ENCODE data around the gene MYL3. TPM values are rescaled to one million over a fixed set of nuclear protein-coding genes. Genes with fewer than 3 reads are reported as not detected.

Gene MYL3
- total RNA-seq, 1 donor from 2014 or later = not detected

- no peak for DNase-seq (ENCODE audit: low read depth in 2 of 2)
These were observed 2.3 kb upstream of the MYL3 start for GRCh38 chr3:46865546-46865945.

DNA sequence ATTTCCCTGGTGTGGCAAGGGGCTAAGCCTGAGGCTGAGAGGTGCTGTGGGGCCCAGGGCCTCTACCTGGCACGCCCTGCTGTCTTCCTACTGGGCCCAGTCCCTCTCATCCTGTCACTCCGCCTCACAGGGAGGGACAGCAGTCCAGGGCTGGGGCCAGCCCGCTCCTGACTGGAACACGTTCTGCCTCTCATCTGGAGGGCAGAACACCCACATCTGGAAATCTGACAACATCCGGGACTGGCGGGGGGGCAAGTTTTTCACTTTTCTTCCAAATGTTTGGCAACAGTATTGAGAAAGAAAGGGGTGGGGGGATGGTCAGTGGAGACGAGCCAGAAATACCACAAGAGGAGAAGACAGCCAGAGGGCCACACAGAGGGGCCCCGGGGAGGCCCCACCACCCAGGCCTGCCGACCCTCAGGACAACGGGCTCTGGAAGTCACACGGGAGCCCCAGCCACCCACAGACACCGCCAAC, 1.8 kb upstream of the MYL3 start:
- DNase-seq (ENCODE audit: low read depth in 2 of 2) = no peak

DNA sequence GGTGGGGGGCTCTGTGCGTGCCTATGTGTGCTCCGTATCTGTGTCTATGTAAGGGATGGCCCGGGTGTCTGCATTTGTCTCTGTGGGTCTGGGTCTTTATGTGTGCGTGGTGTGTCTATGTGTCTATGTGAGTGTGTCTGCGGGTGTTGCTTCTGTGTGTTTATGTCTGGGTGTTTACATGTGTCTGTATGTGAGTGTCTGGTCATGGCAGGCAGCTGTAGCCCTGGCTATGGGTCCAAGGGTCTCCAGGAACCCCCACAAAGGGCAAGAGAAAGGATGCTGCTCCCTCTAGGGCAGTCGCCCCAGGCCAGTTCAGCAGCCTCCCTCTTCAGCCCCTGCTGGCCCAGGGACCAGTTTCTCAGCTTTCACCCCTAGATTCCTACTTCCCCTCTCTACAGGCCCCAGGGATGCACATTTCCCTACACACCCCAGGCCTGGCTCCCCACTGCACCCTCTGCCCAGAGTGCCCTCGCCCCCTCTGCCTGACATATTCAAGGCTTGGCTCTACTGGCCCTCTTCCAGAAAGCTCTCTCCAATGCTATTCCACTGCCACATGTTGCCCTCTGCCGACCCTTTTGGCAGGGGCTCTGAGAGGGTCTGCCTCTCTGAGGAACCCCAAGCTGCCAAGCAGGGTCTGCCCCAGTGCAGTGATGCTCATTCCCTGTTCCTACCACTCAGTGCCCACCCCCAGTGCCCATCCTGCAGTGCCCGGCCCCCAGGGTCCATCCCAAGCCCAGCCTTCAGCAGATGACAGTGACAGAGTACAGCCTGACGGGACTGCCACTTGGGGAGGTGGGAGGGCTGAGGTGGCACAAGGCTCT, 1.0 kb upstream of the MYL3 start:
- no peak for DNase-seq (ENCODE audit: low read depth in 2 of 2)

DNA sequence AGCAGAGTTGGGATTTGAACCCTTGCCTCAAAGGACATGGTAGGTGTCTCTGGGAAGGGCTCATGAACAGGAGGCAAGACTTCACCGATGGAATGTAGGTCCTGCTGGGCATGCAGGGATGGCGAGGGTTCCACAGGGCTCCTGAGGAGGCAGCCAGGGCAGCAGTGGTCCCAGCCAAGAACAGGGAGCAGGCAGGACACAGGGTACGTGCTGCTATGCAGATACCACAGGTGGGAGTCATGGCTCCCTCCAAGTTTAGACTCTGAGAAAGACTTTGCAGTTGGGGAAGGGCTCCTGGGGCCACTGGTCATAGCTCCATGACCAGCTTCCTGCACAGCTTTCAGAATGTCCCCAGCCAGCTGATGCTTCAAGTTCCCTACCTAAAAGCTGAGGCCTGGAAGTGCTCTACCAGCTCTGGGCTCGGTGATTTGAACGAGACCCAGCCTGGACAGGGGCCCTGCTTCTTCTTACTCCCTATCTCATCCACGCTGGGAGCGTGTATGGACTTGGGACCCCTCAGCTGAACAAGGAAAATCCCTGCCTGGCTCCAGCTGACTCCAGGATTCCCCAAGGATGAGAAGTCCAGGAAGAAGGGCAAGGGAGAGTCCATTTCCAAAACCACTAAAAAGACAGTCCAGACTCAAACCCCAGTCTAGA, 747 bp downstream of the MYL3 start:
- no peak for DNase-seq (ENCODE audit: low read depth in 2 of 2)

DNA sequence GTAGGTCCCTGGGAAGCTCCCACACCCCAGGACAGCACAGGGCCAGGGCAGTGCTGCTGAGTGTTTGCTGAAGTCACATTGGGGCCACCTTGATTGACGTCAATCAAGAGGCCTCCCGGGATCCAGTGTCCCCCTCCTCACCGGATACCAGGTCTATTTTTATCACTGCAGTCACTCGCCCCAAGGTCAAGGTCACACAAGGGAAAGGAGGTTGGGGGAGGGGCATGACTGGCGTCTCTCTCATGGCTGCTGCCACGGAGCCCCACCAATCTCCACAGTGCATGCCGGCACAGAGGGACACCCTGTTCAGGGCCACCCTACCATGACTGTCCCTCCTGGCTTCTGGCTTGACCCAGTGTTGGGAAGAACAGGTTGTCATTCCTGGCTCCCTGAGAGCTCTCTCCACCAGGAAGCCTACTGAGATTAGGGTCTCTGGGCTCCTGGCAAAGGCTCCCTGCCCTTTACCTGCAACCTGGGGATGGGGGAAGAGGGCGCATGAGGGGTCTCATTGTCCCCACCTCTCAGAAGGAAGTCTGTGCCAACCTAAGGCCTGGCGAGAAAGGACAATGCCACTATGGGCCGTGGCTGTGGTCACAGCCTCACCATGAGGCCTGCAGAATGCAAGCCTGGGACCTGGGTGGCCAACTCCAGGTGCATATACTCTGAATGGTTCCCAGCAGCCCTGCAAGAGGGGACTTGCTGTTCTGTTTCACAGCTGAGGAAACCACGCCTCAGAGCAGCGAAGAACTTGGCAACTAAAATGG, 1.5 kb downstream of the MYL3 start:
- no peak for DNase-seq (ENCODE audit: low read depth in 2 of 2)

DNA sequence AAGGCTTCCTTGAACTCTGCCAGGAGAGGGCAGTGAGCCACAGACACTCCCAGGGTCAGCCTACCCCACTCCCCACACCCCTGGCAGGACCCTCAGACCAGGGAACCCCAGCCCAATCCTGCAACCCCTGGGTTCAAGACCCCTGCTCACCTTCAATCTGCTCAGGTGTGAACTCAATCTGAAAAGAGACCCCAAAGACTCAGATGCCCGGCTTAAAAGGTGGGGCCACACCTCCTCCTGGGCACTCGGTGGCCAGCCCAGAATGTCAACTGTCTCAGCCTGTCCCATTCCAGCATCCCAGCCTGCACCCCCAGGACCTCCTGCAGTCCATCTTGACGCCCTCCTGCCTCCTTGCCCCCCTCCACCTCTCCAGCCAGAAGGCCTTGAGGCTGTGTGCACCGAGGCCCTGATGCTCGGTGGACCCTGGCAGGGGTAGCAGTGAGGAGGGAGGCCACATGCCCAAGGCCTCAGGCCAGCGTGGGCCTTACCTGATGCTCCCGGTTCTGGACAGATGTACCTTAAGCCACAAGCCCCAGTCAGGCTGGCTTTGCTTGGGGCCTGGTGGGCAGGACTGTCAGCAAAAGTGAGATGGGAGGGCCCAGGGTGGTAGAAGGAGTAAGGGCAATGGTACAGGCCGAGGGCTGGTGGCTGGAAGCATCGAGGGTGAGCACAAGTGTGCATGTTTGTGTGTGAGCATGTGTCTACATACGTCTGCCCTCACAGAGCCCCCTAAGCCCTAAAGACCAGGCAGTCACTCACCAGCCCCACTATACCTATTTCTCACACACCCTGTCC, 2.2 kb downstream of the MYL3 start:
- no peak for DNase-seq (ENCODE audit: low read depth in 2 of 2)

- peak; percentile 28 to 63 for DNase-seq (ENCODE audit: low read depth in 2 of 2)
These were observed 3.0 kb downstream of the MYL3 start for GRCh38 chr3:46860017-46860809.

DNA sequence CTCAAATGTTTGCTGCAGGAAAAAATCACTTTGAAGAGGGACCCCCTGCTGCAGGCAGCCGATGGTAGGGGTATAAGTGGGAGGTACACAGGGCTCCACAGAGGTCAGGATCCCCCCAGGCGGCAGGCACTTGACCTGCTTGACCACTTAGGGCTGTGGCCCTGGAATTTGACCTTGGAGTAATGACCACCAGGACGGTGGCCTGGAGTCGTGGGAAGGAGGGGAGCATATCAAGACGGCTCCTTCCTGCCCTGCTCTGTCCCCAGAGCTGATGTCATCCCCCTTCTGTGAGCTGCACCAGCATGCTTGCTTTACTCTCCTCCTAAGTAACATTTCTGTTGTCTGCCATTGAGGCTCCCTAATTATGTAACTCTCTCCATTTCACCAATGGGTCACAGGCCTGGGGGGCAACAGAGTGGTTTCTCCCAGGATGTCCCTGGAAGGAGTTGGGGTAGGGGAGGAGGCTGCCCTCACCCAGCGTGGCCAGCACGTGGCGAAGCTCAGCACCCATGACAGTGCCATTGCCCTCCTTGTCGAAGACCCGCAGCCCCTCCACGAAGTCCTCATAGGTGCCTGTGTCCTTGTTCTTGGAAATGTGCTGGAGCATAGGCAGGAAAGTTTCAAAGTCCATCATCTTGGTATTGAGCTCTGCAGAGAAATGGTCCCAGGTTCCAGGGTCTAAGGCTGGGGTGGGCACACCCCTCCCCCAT, 4.1 kb downstream of the MYL3 start:
- no peak for DNase-seq (ENCODE audit: low read depth in 2 of 2)

- DNase-seq (ENCODE audit: low read depth in 2 of 2) = no peak
These were observed 4.8 kb downstream of the MYL3 start for GRCh38 chr3:46858456-46858855.

DNA sequence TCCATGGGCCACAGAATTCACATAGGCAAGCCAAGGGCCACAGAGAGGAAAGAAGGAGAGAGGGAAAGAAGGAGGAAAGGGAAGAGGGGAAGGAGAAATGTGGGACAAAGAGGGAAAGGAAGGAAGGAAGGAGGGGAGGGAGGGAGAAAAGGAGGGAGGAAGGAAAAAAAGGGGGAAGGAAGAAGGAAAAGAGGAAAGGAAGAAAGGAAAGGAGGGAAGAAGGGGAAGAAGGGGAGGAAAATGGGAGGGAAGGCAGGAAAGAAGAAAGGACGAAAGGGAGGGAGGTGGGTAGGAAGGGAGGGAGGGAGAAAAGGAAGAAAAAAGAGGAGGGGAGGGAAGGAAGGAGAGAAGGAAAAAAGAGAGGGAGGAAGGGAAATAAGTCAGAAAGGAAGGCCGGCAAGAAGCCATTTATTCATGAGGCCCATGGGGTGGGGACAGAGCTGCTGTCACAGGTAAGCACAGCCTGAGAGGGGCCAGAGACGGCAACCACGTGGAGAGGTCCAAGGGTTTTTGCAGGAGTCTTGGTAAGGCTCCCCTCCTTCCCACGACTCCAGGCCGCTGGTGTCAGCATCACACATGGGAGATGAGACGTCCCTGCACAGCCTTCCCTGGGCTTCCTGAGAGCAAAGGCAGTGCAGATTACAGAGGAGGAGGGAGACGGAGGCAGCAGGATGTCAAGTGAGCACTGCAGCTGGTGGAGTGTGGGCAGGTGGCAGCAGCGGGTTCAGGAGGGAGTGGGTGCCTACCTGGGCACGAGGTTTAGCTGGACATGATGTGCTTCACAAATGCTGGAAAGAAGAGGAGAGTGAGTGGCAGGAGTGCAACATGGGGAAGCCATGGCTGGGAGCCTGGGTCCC, 5.5 kb downstream of the MYL3 start:
- no peak for DNase-seq (ENCODE audit: low read depth in 2 of 2)

DNA sequence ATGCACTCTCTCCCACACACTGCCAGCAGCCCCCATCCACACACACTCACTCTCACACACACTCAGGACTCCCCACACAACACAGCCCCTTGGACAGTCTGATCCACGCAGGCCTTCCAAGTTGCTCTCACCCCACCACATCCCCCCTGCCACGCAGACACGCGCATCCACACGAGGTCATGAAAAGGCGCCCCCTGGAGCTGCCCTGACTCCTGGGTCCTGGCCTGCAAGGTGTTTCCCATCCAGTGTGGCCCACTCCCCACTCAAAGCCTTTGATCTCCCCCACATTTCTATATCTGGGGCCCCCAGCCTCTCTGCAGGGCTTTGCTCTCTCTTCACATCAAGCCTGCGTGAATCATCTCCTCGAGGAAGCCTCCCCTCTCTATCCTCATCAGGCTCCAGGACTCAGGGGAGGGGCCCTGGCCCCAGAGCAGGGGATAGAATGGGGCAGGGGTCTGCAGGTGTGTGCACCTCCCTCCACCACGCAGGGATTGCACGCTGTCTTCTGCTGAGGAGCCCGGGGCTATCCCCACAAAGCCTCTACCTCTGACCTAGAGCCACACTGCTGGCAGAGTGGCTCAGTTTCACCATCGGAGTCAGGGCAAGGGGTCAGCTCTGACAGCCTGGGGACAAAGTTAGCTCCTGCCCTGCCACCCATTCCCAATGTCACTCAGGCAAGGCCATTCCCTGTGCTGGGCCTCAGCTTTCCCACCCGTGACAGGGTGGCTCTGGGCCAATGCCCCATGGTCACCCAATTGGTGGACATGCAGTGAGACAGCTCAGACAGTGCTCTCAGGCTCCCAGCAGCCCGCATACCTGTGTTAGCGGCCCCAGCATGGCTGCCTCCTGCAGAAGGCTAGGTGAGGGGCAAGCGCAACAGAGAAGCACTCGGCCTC, 6.4 kb downstream of the MYL3 start:
- DNase-seq (ENCODE audit: low read depth in 2 of 2) = no peak

GRCh38 chr3:46854555-46854991, 8.7 kb downstream of the MYL3 start:
- DNase-seq (ENCODE audit: low read depth in 2 of 2) = no peak

DNA sequence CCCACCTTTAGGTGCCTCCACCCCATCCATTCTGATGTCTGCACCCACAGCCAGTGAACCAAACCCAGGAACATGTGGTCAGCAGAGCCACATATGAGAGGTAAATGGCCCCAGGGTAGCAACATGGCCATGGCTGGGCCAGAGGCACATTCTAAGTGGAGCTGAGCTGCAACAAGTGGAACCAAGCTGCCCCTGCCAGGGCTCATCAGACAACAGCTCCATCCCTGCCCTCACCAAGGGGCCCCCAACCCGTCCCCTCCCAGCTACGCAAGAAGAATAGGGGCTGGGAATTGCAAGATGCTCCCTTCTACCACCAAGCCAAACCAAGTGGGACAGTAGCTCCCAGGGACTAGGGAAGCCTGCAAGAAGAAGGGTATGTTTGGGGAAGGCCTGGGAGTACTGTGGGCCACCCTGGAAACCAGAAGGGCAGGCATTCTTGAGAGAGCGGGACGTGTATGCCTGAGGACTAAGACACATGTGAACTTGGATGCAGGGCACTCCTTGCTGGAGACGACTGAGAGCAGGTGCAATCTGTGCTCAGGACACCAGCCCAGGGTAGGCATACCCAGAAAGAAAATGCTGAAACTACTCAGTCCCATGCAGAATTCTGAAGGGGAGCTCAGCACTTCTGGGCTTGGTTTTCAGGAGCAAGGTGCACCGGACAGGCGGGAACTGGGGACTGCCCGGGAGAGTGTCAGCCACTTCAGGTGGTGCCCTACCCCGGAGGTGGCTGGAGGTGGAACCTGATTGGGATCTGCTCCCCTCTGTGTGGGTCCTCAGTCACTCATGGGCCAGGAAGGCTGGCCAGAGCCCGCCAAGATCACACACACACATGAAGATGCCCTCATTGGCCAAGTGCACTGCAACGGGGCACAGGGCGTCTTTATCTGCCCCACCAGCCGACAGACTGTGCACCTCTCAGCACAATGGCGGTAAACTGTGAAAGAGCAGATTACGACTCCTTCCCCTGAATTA, 9.5 kb downstream of the MYL3 start:
- no peak for DNase-seq (ENCODE audit: low read depth in 2 of 2)

- no peak for DNase-seq (ENCODE audit: low read depth in 2 of 2)
These were observed 10.3 kb downstream of the MYL3 start for GRCh38 chr3:46852839-46853355.

DNA sequence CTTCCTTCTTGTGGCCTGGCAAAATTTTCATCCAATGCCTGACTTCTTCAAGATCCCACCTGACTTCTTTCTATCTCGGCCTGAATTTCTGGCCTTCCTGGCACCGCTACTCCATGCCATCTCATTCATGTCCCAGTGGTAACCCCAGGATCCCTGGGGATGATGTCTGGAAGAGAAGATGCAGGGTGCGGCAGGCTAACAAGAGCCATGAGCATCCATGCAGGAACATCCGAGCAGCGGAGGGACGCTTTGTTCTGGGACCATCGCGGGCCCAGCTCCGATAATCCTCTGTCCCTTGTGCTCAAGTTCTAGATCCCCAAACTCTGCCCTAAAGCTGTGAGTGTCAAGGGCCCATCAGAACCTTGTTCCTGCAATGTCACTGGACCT, 10.9 kb downstream of the MYL3 start:
- DNase-seq (ENCODE audit: low read depth in 2 of 2) = no peak
